Type B pancreatic cell (in vitro differentiated cells): ENCODE measurements around the gene SEC61B. TPM values are rescaled to one million over a fixed set of nuclear protein-coding genes. Genes with fewer than 3 reads are reported as not detected.
A peak's percentile ranks its signal among the peaks of the same experiment; 100 is the strongest.

Source experiments
- DNase-seq: peaks from one replicate; pipeline ENCODE4 v3.0.0; 2021; ENCODE audit warnings: mixed read lengths; ENCODE audit not compliant: unreplicated experiment; ENCODE audit errors: extremely low spot score
- H3K27ac Mint-ChIP-seq: 2 replicates; pipeline ENCODE4 v1.8.0; 2021; ENCODE audit warnings: mild to moderate bottlenecking, mixed read lengths
- H3K27me3 Mint-ChIP-seq: 2 replicates; pipeline ENCODE4 v1.8.0; 2021; ENCODE audit warnings: mixed read lengths
- H3K36me3 Mint-ChIP-seq: 2 replicates; pipeline ENCODE4 v1.8.0; 2021; ENCODE audit warnings: mixed read lengths
- H3K4me1 Mint-ChIP-seq: one replicate; pipeline ENCODE4 v1.8.0; 2021; ENCODE audit warnings: mixed read lengths; ENCODE audit not compliant: unreplicated experiment
- H3K4me3 Mint-ChIP-seq: 2 replicates; pipeline ENCODE4 v1.8.0; 2021; ENCODE audit warnings: mild to moderate bottlenecking, mixed read lengths
- H3K9me3 Mint-ChIP-seq: 2 replicates; pipeline ENCODE4 v1.8.0; 2021; ENCODE audit warnings: mixed read lengths
- total RNA-seq: library from RNA; stranded (reverse); gene quantifications from 2 replicates; pipeline ENCODE4 v1.2.1, GENCODE V29; 2021; ENCODE audit warnings: low replicate concordance
- TF ChIP-seq, protein P1 (sequence below): fragments of 200-600 bp; sonication (generic); conservative IDR thresholded peaks from 2 replicates; pipeline ENCODE4 v1.5.0; 2021; ENCODE audit warnings: antibody characterized with exemption, mild to moderate bottlenecking

The SEC61B gene
- total RNA-seq, 1 donor from 2014 or later, result 133 TPM

DNA sequence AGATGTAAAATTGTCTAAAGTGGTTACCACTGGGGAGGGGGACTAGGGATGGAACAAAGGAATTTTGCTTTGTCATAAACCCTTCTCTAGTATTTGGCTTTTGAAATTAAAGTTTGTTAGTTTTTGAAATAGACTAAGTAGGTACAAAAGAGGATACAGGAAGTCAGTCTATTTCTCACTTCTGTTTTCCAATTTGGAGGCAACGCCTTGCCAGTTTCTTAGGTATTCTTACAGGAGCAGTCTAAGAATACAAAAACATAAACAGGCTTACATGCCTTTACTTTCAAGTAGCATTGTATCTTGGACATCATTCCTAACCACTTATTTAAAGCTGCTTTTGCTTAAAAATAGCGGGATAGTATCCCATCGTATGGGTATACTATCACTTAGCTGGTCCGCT is 34.8 kb upstream of the SEC61B start:
- DNase-seq, result no peak

DNA sequence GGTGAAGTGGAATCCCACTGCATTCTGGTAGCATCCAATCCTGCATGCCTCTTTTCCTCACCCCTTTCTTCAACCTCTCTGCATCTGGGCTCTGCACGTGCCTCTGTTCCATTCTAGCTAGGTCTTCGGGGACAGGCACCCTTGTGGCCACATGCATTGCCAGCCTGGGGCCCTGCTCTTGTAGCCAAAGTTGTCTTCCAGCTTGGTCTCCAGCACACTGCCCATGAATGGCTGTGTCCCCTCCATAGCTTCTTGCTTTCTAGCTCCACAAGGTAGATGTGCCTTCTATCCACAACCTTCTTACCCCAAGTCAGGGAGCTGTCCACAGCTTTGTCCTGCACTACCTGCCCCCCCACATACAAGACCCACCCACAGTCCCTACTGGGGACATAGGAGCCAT is 32.9 kb upstream of the SEC61B start:
- Mint-ChIP-seq H3K27ac (no peak overlapping the region), H3K27me3 (peaks cover 38% of the 10 kb centered on the region), H3K9me3 (no peaks in the 10 kb centered on the region), H3K4me1 (peaks cover 5% of the 10 kb centered on the region), H3K36me3 (no peaks in the 10 kb centered on the region), H3K4me3 (no peak overlapping the region)
- TF ChIP-seq, protein P1, sequence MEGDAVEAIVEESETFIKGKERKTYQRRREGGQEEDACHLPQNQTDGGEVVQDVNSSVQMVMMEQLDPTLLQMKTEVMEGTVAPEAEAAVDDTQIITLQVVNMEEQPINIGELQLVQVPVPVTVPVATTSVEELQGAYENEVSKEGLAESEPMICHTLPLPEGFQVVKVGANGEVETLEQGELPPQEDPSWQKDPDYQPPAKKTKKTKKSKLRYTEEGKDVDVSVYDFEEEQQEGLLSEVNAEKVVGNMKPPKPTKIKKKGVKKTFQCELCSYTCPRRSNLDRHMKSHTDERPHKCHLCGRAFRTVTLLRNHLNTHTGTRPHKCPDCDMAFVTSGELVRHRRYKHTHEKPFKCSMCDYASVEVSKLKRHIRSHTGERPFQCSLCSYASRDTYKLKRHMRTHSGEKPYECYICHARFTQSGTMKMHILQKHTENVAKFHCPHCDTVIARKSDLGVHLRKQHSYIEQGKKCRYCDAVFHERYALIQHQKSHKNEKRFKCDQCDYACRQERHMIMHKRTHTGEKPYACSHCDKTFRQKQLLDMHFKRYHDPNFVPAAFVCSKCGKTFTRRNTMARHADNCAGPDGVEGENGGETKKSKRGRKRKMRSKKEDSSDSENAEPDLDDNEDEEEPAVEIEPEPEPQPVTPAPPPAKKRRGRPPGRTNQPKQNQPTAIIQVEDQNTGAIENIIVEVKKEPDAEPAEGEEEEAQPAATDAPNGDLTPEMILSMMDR, result no peak
- no peak for DNase-seq

More for the DNA sequence above, 34.8 kb upstream of the SEC61B start:
- Mint-ChIP-seq H3K9me3 (no peaks in the 10 kb centered on the region), H3K27me3 (peaks cover 38% of the 10 kb centered on the region), H3K4me1 (peaks cover 5% of the 10 kb centered on the region), H3K36me3 (no peaks in the 10 kb centered on the region), H3K4me3 (no peak overlapping the region), H3K27ac (no peak overlapping the region)
- TF ChIP-seq, protein P1, result no peak

DNA sequence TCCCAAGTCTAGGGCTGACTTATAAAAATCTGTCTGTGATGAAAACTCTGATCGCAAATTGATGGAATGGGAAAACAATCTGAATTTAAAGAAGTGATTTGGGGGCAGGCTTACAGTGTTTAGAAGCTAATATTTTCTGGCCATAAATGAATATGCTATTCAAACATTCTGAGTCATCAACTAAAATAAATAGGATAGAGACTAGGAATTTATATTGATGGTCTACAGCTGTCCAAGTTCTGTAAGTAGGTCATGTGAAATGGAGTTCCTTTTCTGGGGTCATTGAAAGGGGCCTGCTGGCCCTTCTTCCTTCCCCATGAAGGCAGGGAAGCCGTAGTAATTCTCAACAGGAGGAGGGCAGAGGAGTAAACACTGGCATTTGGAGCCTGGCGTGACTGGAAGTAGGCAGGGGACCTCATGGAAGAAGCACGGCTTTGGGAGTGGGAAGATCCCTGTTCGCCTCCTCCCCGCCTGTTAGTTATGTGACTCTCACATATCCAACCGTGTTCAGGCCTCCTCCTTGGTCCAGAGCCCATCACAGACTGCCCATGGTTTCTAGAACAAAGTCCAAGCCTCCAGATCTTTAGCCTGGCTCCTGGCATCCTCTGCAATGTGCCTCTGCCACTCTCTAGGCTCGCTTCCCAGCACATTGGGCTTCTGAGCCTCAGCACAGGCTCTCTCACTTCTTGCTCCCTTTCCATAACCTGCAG is 32.0 kb upstream of the SEC61B start:
- DNase-seq, result no peak
- Mint-ChIP-seq H3K27me3 (peaks cover 32% of the 10 kb centered on the region), H3K9me3 (no peaks in the 10 kb centered on the region), H3K36me3 (no peaks in the 10 kb centered on the region), H3K4me3 (no peak overlapping the region), H3K4me1 (no peaks in the 10 kb centered on the region), H3K27ac (no peak overlapping the region)
- TF ChIP-seq, protein P1, result no peak

DNA sequence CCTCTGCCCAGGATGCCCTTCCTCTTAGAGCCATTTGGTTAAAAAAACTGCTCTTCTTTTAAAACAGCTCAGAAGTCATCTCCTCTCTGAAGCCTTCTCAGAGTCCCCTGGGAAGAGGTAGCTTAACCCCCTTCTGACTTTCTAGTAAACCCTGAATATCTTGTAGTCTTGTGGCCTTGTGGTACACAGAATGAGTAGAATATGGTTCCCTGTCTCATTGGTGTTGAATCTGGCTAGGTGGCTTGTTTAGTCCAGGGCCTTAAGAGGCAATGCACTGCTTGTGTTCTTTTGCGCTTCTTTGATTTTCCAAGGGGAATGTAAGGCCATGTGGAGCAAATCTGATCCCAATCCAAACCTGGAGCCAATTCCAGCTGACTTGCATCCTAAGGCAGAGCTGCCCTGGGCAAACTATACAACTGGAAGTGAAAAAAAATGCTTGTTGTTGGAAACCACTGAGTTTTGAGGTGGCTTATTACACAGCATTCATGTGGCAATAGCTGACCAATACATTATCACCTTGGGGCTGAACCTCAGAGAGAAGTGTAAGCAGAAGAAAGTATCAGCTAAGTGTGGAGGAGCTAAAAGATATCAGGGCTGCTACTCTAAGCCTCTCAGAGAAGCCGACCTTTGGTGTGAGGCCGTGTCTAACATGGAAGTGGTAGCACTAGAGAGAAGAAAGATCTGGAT is 31.3 kb upstream of the SEC61B start:
- Mint-ChIP-seq H3K27ac (no peak overlapping the region), H3K27me3 (peaks cover 32% of the 10 kb centered on the region), H3K36me3 (no peaks in the 10 kb centered on the region), H3K4me3 (no peak overlapping the region), H3K9me3 (no peaks in the 10 kb centered on the region), H3K4me1 (no peaks in the 10 kb centered on the region)
- no peak for DNase-seq
- TF ChIP-seq, protein P1, result no peak

DNA sequence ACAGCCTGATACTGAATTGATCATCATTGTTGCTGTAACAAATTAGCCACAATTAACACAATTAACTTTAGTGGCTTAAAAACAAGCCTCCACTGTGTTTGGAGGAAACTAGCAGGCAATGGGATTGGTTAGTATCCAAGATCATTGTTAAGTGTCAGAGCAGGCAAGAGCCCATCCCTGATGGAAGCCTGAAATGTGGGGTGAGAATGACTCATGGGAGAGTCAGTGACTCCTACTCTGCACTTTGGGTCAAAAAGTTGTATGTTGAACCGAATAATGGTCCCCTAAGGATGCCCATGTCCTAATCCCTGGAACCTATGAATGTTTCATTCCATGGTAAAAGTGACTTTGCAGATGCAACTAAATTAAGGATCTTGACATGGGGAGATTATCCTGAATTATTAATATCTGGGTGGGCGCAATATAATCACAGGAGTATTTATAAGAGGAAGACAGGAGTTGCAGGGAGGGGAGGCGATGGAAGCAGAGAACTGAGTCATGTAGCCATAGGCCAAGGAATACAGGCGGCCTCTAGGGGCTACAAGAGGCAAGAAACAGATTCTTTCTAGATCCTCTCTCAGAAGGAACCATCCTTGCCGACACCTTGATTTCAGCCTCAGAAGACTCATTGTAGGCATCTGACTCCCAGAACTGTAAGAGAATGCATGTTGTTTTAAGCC is 29.2 kb upstream of the SEC61B start:
- Mint-ChIP-seq H3K4me1 (no peaks in the 10 kb centered on the region), H3K9me3 (no peaks in the 10 kb centered on the region), H3K4me3 (no peak overlapping the region), H3K27ac (no peak overlapping the region), H3K36me3 (no peaks in the 10 kb centered on the region), H3K27me3 (peaks cover 30% of the 10 kb centered on the region)
- TF ChIP-seq, protein P1, result peak; percentile 33
- DNase-seq, result no peak
